Neural cell (in vitro differentiated cells): ENCODE measurements around the gene PHF3.

Experiments used
- CTCF ChIP-seq: fragments of 450-650 bp; IDR thresholded peaks from 2 replicates; pipeline ENCODE4 v1.5.1; 2014; ENCODE audit warnings: antibody characterized with exemption, mild to moderate bottlenecking, moderate library complexity; ENCODE audit not compliant: poor library complexity, severe bottlenecking
- EP300 ChIP-seq: fragments of 450-650 bp; conservative IDR thresholded peaks from 2 replicates; pipeline ENCODE4 v1.6.1; 2014; ENCODE audit warnings: antibody characterized with exemption, mild to moderate bottlenecking, moderate library complexity; ENCODE audit not compliant: poor library complexity, severe bottlenecking
- EZH2 ChIP-seq: fragments of 200-600, 300-800 bp; shearing (Covaris generic), sonication (generic); IDR thresholded peaks from 2 replicates; pipeline ENCODE4 v1.6.1; 2014; ENCODE audit warnings: antibody characterized with exemption, low read length, borderline replicate concordance, mild to moderate bottlenecking; ENCODE audit not compliant: insufficient read depth, poor library complexity, severe bottlenecking
- MXI1 ChIP-seq: fragments of 450-650 bp; conservative IDR thresholded peaks from 2 replicates; pipeline ENCODE4 v1.6.1; 2014; ENCODE audit warnings: antibody characterized with exemption, mild to moderate bottlenecking; ENCODE audit not compliant: poor library complexity, severe bottlenecking
- REST ChIP-seq: IDR thresholded peaks from 2 replicates; pipeline ENCODE4 v1.6.1; 2012; ENCODE audit warnings: borderline replicate concordance
- TAF1 ChIP-seq: IDR thresholded peaks from 2 replicates; pipeline ENCODE4 v1.6.1; 2012; ENCODE audit warnings: low read depth

GRCh38 chr6:63649847-63650265 lies 14.3 kb downstream of the PHF3 start:
- no peak for TF ChIP-seq EZH2
- no peak for TF ChIP-seq CTCF
- TF ChIP-seq TAF1 = no peak
- TF ChIP-seq EP300 = no peak
- TF ChIP-seq REST = no peak
- TF ChIP-seq MXI1 = no peak
